T-cell (primary cell): ENCODE measurements around the gene TJP3. TPM values are rescaled to one million over a fixed set of nuclear protein-coding genes. Genes with fewer than 3 reads are reported as not detected.

Experiments
- ATAC-seq, 4 experiments: fragments of 200-7000 bp in 3 of 4; fragments of 150-1000 bp in 1 of 4; cut with Tn5 transposase; replicated peaks in 1 of 4; 1 replicate in 3 of 4; 2 replicates in 1 of 4; pipeline ENCODE4 v1.10.0; 2021; ENCODE audit warnings: moderate library complexity in 3 of 4, mild to moderate bottlenecking in 2 of 4, moderate number of reproducible peaks in 1 of 4
- CTCF ChIA-PET, 2 donors: fragments of 300-600 bp; sonication (Branson Sonifier 250); formaldehyde crosslinking; loops; one replicate each; lab custom pipeline; 2022; ENCODE audit warnings: antibody characterized with exemption in 2 of 2; lab: Charles Lee
- POLR2A ChIA-PET, 2 donors: fragments of 300-600 bp; sonication (Branson Sonifier 250); formaldehyde crosslinking; loops; one replicate each; lab custom pipeline; 2022; ENCODE audit warnings: antibody characterized with exemption in 2 of 2; lab: Charles Lee
- DNase-seq, 35 experiments: peaks; one replicate each; pipeline versions ENCODE4 v3.0.0 to v3.0.0-alpha.2; 2013 to 2023
- H3K27ac ChIP-seq: one replicate; pipeline ENCODE4 v1.5.1; 2013; ENCODE audit warnings: low read length
- H3K27me3 ChIP-seq, 2 experiments: replicated peaks in 1 of 2; 1 replicate in 1 of 2; 2 replicates in 1 of 2; pipeline versions ENCODE4 v1.6.1 to v1.7.0; 2013; ENCODE audit warnings: low read length in 1 of 2, mixed read lengths in 1 of 2; ENCODE audit not compliant: control insufficient read depth in 2 of 2, insufficient read depth in 2 of 2; ENCODE audit errors: extremely low read depth in 1 of 2
- H3K36me3 ChIP-seq, 2 donors: 1 replicate in 1 of 2; 2 replicates in 1 of 2; pipeline versions ENCODE4 v1.6.1 to v1.7.0; 2013; ENCODE audit warnings: low read length in 1 of 2; ENCODE audit not compliant: control insufficient read depth in 2 of 2, insufficient read depth in 1 of 2; ENCODE audit errors: extremely low read depth in 1 of 2
- H3K4me1 ChIP-seq, 2 experiments: 1 replicate in 1 of 2; 2 replicates in 1 of 2; pipeline versions ENCODE4 v1.6.1 to v1.7.0; 2013; ENCODE audit warnings: low read length in 2 of 2, mixed read lengths in 1 of 2; ENCODE audit not compliant: insufficient read depth in 2 of 2, control insufficient read depth in 1 of 2; ENCODE audit errors: extremely low read depth in 1 of 2
- H3K4me3 ChIP-seq, 2 donors: 1 replicate in 1 of 2; 2 replicates in 1 of 2; pipeline versions ENCODE4 v1.5.1 to v1.7.0; 2013; ENCODE audit warnings: mild to moderate bottlenecking in 2 of 2, low read length in 1 of 2, moderate library complexity in 1 of 2; ENCODE audit not compliant: control insufficient read depth in 1 of 2; ENCODE audit errors: extremely low read depth in 1 of 2
- H3K9me3 ChIP-seq: 2 replicates; pipeline ENCODE4 v1.7.0; 2013
- H3K27ac Mint-ChIP-seq, 2 donors: one replicate each; pipeline ENCODE4 v1.8.0; 2020 to 2021; ENCODE audit warnings: mild to moderate bottlenecking in 2 of 2, mixed read lengths in 2 of 2
- H3K27me3 Mint-ChIP-seq, 2 donors: one replicate each; pipeline ENCODE4 v1.8.0; 2021 to 2022; ENCODE audit warnings: mixed read lengths in 2 of 2
- H3K36me3 Mint-ChIP-seq: one replicate; pipeline ENCODE4 v1.8.0; 2021; ENCODE audit warnings: mixed read lengths
- H3K4me1 Mint-ChIP-seq, 3 donors: one replicate each; pipeline ENCODE4 v1.8.0; 2020 to 2022; ENCODE audit warnings: mixed read lengths in 3 of 3, mild to moderate bottlenecking in 1 of 3
- H3K4me3 Mint-ChIP-seq, 3 donors: one replicate each; pipeline ENCODE4 v1.8.0; 2020 to 2022; ENCODE audit warnings: mild to moderate bottlenecking in 3 of 3, mixed read lengths in 3 of 3, moderate library complexity in 3 of 3
- H3K9me3 Mint-ChIP-seq, 3 donors: one replicate each; pipeline ENCODE4 v1.8.0; 2020 to 2022; ENCODE audit warnings: mixed read lengths in 3 of 3
- WGBS: methylation state at CpG from one replicate; pipeline ENCODE4 v1.1.5; 2013; ENCODE audit warnings: missing lambda C conversion rate; ENCODE audit not compliant: insufficient coverage; 5-methylcytosine and 5-hydroxymethylcytosine counted together
- total RNA-seq, 35 experiments: library from RNA in 6 of 35; stranded (reverse) in 6 of 35; fragments of 120-200 nt in 1 of 35; gene quantifications; one replicate each; pipeline versions ENCODE4 v1.2.1 to v1.2.4 and lab custom pipeline; 2013 to 2026

The TJP3 gene
- total RNA-seq, 5 donors from 2014 or later (not counting 1 experiment from before 2014, with no cell fraction given) = 12.6 to 28.9 (median 19.4) TPM

DNA sequence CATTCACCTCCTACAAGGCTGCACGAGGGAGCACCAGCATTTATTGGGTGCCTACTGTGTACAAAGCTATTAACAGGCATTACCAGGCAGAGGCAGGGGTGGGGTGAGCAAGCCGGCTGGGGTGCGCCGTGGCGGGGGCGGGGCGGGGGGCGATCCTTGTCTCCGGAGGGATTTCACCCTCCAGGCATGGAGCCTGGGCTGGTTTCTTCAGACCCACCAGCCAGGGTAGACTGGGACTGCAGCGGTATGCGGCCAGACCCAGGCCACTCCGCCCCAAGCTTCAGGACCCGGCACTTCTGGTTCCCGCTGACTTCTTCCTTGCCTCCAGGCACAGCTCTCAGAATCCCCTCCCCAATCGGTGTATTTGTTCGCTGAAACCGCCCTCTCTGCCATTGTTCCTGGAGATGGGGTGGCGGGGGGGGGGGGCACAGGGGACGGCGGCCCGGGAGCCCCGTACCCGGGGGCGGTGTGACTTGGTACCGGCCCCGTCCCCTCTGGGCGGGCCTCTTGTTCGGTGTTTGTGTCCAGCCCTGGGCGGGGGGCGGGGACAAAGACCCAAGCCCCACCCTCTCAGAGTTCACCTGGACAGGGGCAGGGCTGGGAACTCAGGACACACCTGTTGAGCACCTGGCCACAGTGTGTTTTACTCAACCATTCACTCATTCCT lies 14.4 kb downstream of the TJP3 start:
- Histone ChIP-seq H3K4me3 (peak overlapping the region in 1 of 2 donors; percentile 68), H3K9me3 (no peaks in the 10 kb centered on the region), H3K36me3 (no peaks in the 10 kb centered on the region), H3K4me1 (peaks cover 7 to 34% of the 10 kb centered on the region in 2 experiments), H3K27ac (no peak overlapping the region), H3K27me3 (peaks cover 8 to 45% of the 10 kb centered on the region in 2 experiments)
- no peaks in the 10 kb centered on the region for H3K36me3 Mint-ChIP-seq
- DNase-seq (no peak), ATAC-seq (no peak)
- H3K4me1 Mint-ChIP-seq = peaks cover 16 to 25% (median 16%) of the 10 kb centered on the region in 3 donors
- 18% methylated on average over 17 of the region's 30 CpGs for WGBS
- H3K27me3 Mint-ChIP-seq = peaks cover 0 to 4% of the 10 kb centered on the region in 2 donors
- CTCF ChIA-PET = interaction anchor here (0.6 kb wide), 2 partner anchors 11 to 14 kb away, joined by 3 to 5 read pairs; partner anchors contain the start of gene TJP3 (in 1 of the 2)
- H3K4me3 Mint-ChIP-seq = peak overlapping the region; percentile 75 to 84 (median 78)
- POLR2A ChIA-PET = no interaction called here
- peak overlapping the region in 1 of 2 donors; percentile 53 for H3K27ac Mint-ChIP-seq
- H3K9me3 Mint-ChIP-seq = no peaks in the 10 kb centered on the region

DNA sequence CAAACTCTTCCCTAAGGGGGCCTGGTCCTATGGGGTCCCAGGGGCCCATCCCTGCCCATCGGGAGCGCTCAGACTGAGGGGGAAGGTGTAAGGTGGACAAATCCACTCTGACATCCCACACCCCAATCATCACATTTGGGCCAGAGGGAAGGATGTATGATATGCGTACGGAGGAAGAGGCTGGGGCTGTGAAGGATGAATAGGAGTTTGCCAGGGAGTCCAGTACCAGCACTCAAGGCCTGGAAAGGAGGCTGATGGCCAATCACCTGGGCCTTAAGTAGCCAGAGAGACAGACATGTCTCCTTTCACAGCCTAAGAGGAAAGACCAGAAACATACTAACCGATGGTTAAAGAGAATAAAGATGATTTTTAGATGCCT lies 14.9 kb downstream of the TJP3 start:
- no peak overlapping the region for H3K4me3 ChIP-seq
- ATAC-seq = no peak
- CTCF ChIA-PET = no interaction called here
- H3K4me1 ChIP-seq = peaks cover 7 to 34% of the 10 kb centered on the region in 2 experiments
- Mint-ChIP-seq H3K4me1 (peaks cover 16 to 25% (median 16%) of the 10 kb centered on the region in 3 donors), H3K27ac (peak overlapping the region in 1 of 2 donors; percentile 53), H3K27me3 (peaks cover 0 to 4% of the 10 kb centered on the region in 2 donors), H3K36me3 (no peaks in the 10 kb centered on the region), H3K4me3 (peak overlapping the region in 2 of 3 donors; percentile 59 to 78), H3K9me3 (no peaks in the 10 kb centered on the region)
- no peaks in the 10 kb centered on the region for H3K36me3 ChIP-seq
- no peaks in the 10 kb centered on the region for H3K9me3 ChIP-seq
- DNase-seq = no peak
- POLR2A ChIA-PET = no interaction called here
- no CpG with 5 or more reads among the region's 5 CpGs for WGBS
- H3K27me3 ChIP-seq = peaks cover 8 to 45% of the 10 kb centered on the region in 2 experiments
- H3K27ac ChIP-seq = no peak overlapping the region

- ATAC-seq = no peak
- H3K27me3 ChIP-seq = peaks cover 8 to 42% of the 10 kb centered on the region in 2 experiments
- peaks cover 16 to 25% (median 16%) of the 10 kb centered on the region in 3 donors for H3K4me1 Mint-ChIP-seq
- no peak for DNase-seq
- H3K27ac ChIP-seq = no peak overlapping the region
- no peaks in the 10 kb centered on the region for H3K36me3 ChIP-seq
- peaks cover 0 to 4% of the 10 kb centered on the region in 2 donors for H3K27me3 Mint-ChIP-seq
- ChIA-PET CTCF (interaction anchor here in 1 of 2 donors (0.7 kb wide), 1 partner anchor 31 kb away, joined by 3 read pairs; no protein-coding TSS in a partner anchor), POLR2A (interaction anchor here in 1 of 2 donors (0.7 kb wide), 1 partner anchor 20 kb away, joined by 3 read pairs; no protein-coding TSS in a partner anchor)
- H3K4me3 ChIP-seq = no peak overlapping the region
- peaks cover 7 to 32% of the 10 kb centered on the region in 2 experiments for H3K4me1 ChIP-seq
- H3K27ac Mint-ChIP-seq = peak overlapping the region in 1 of 2 donors; percentile 58
- H3K9me3 ChIP-seq = no peaks in the 10 kb centered on the region
- no peaks in the 10 kb centered on the region for H3K9me3 Mint-ChIP-seq
- H3K4me3 Mint-ChIP-seq = no peak overlapping the region
- WGBS = 59% methylated on average over 3 of the region's 8 CpGs
- H3K36me3 Mint-ChIP-seq = no peaks in the 10 kb centered on the region
Measured at GRCh38 chr19:3723883-3724282, 15.7 kb downstream of the TJP3 start.

DNA sequence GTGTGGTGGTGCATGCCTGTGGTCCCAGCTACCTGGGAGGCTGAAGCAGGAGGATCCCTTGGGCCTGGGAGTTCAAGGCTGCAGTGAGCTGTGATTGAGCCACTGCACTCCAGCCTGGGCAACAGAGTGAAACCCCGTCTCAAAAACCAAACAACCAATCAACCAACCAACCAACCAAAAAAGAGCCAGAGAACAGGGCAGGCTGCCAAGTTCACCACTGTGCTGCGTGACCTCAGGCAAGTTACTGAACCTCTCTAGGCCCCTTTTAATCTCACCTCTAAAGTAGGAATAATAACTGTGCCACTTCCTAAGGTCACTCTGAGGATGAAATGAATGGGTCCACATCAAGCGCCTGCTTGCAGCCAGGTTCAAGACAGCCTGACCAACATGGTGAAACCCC lies 16.9 kb downstream of the TJP3 start:
- H3K36me3 ChIP-seq = no peaks in the 10 kb centered on the region
- H3K27me3 ChIP-seq = peaks cover 8 to 29% of the 10 kb centered on the region in 2 experiments
- WGBS = 33% methylated on average over 1 of the region's 3 CpGs
- Mint-ChIP-seq H3K4me3 (no peak overlapping the region), H3K4me1 (peaks cover 16 to 22% (median 16%) of the 10 kb centered on the region in 3 donors), H3K27ac (no peak overlapping the region), H3K27me3 (peaks cover 0 to 4% of the 10 kb centered on the region in 2 donors), H3K36me3 (no peaks in the 10 kb centered on the region), H3K9me3 (no peaks in the 10 kb centered on the region)
- no peaks in the 10 kb centered on the region for H3K9me3 ChIP-seq
- H3K4me3 ChIP-seq = no peak overlapping the region
- no peak for ATAC-seq
- ChIA-PET CTCF (no interaction called here), POLR2A (interaction anchor here in 1 of 2 donors (0.6 kb wide), 2 partner anchors 9 to 373 kb away, joined by 3 to 6 read pairs; no protein-coding TSS in a partner anchor)
- no peak for DNase-seq
- peaks cover 7 to 28% of the 10 kb centered on the region in 2 experiments for H3K4me1 ChIP-seq
- no peak overlapping the region for H3K27ac ChIP-seq

- Histone ChIP-seq H3K4me3 (no peak overlapping the region), H3K27me3 (peaks cover 8 to 23% of the 10 kb centered on the region in 2 experiments), H3K4me1 (peaks cover 7 to 24% of the 10 kb centered on the region in 2 experiments), H3K9me3 (no peaks in the 10 kb centered on the region), H3K27ac (no peak overlapping the region), H3K36me3 (no peaks in the 10 kb centered on the region)
- peaks cover 11 to 20% (median 14%) of the 10 kb centered on the region in 3 donors for H3K4me1 Mint-ChIP-seq
- H3K27ac Mint-ChIP-seq = no peak overlapping the region
- WGBS = 71% methylated on average over 3 of the region's 14 CpGs
- H3K36me3 Mint-ChIP-seq = no peaks in the 10 kb centered on the region
- H3K27me3 Mint-ChIP-seq = peaks cover 0 to 4% of the 10 kb centered on the region in 2 donors
- DNase-seq (no peak), ATAC-seq (no peak)
- no peak overlapping the region for H3K4me3 Mint-ChIP-seq
- H3K9me3 Mint-ChIP-seq = no peaks in the 10 kb centered on the region
- ChIA-PET POLR2A (no interaction called here), CTCF (no interaction called here)
Measured at GRCh38 chr19:3725640-3726310, 17.6 kb downstream of the TJP3 start.

DNA sequence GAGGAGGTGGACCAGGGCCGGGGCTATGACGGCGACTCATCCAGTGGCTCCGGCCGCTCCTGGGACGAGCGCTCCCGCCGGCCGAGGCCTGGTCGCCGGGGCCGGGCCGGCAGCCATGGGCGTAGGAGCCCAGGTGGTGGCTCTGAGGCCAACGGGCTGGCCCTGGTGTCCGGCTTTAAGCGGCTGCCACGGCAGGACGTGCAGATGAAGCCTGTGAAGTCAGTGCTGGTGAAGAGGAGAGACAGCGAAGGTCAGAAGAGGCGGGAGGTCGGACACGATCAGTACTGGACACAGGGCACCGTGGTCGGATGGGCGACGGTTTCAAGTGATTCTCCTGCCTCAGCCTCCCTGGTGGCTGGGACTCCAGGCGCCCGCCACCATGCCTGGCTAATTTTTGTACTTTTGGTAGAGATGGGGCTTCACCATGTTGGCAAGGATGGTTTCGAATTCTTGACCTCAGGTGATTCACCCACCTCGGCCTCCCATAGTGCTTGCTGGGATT lies 22.3 kb downstream of the TJP3 start:
- no peaks in the 10 kb centered on the region for H3K9me3 Mint-ChIP-seq

More for the DNA sequence above, 22.3 kb downstream of the TJP3 start:
- DNase-seq (no peak), ATAC-seq (no peak)
- ChIA-PET POLR2A (no interaction called here), CTCF (no interaction called here)
- no peaks in the 10 kb centered on the region for H3K4me1 Mint-ChIP-seq
- no peak overlapping the region for H3K4me3 Mint-ChIP-seq
- H3K27me3 Mint-ChIP-seq = no peaks in the 10 kb centered on the region
- no peak overlapping the region for H3K27ac Mint-ChIP-seq
- Histone ChIP-seq H3K4me1 (no peaks in the 10 kb centered on the region), H3K27ac (no peak overlapping the region), H3K9me3 (no peaks in the 10 kb centered on the region), H3K36me3 (peaks cover 0 to 2% of the 10 kb centered on the region in 2 donors), H3K4me3 (no peak overlapping the region), H3K27me3 (peaks cover 0 to 8% of the 10 kb centered on the region in 2 experiments)
- peaks cover 11% of the 10 kb centered on the region for H3K36me3 Mint-ChIP-seq
- WGBS = 96% methylated on average over 28 of the region's 32 CpGs
